Vagina (tissue), 2 donors: ENCODE data around the gene DLG2. TPM values are rescaled to one million over a fixed set of nuclear protein-coding genes. Genes with fewer than 3 reads are reported as not detected.

ENCODE experiments used
- DNase-seq, 2 donors: peaks; one replicate each; pipeline ENCODE4 v3.0.0-alpha.2; 2017; ENCODE audit errors: extremely low spot score in 2 of 2
- H3K27ac ChIP-seq: fragments of 200-600 bp; sonication (generic); one replicate; pipeline ENCODE4 v1.5.1; 2019
- H3K27me3 ChIP-seq: fragments of 200-600 bp; sonication (generic); one replicate; pipeline ENCODE4 v1.5.1; 2019
- H3K36me3 ChIP-seq, 2 donors: fragments of 200-600 bp; sonication (generic); one replicate each; pipeline ENCODE4 v1.5.1; 2017 to 2019
- H3K4me1 ChIP-seq: fragments of 200-600 bp; sonication (generic); one replicate; pipeline ENCODE4 v1.5.1; 2019
- H3K4me3 ChIP-seq, 2 donors: fragments of 200-600 bp; sonication (generic); 1 replicate in 1 of 2; 2 replicates in 1 of 2; pipeline ENCODE4 v1.5.1; 2016 to 2019
- H3K9me3 ChIP-seq: fragments of 200-600 bp; sonication (generic); one replicate; pipeline ENCODE4 v1.5.1; 2019
- CTCF ChIP-seq, 3 experiments: fragments of 450-650 bp in 2 of 3; fragments of 200-600 bp in 1 of 3; sonication (generic) in 1 of 3; IDR thresholded peaks; one replicate each; pipeline ENCODE4 v1.5.1; 2017 to 2019; ENCODE audit warnings: antibody characterized with exemption in 3 of 3, mild to moderate bottlenecking in 2 of 3, moderate library complexity in 2 of 3
- POLR2A ChIP-seq, 2 donors: fragments of 450-650 bp; IDR thresholded peaks; one replicate each; pipeline ENCODE4 v1.6.1; 2017; ENCODE audit warnings: antibody characterized with exemption in 2 of 2, mild to moderate bottlenecking in 2 of 2, moderate library complexity in 2 of 2
- POLR2AphosphoS5 ChIP-seq, 2 donors: sonication (generic); formaldehyde crosslinking; IDR thresholded peaks; one replicate each; pipeline ENCODE4 v1.9.0; 2017; ENCODE audit warnings: antibody characterized with exemption in 2 of 2, mild to moderate bottlenecking in 2 of 2, low read depth in 1 of 2; ENCODE audit not compliant: insufficient read depth in 1 of 2
- intact Hi-C: fragments of 100-400 bp; cut with DNase I; formaldehyde crosslinking; loops from one replicate; pipeline ENCODE4 v1.15.1; 2023
- total RNA-seq: library from RNA; depleted of rRNA; stranded (reverse); fragments of >200 nt; gene quantifications from one replicate; pipeline ENCODE4 v1.2.3, GENCODE V29; 2016

Gene DLG2
- total RNA-seq, 1 donor from 2014 or later, result 10.1 TPM

GRCh38 chr11:83725269-83725560 is 1901.9 kb downstream of the DLG2 start:
- Histone ChIP-seq H3K4me3 (peak overlapping the region; percentile 32 to 34), H3K4me1 (peaks cover 21% of the 10 kb centered on the region), H3K27ac (peak overlapping the region; percentile 63), H3K27me3 (no peaks in the 10 kb centered on the region), H3K36me3 (no peaks in the 10 kb centered on the region), H3K9me3 (no peaks in the 10 kb centered on the region)
- TF ChIP-seq POLR2AphosphoS5 (IDR thresholded peaks at IDR 0.05; ENCODE audit: insufficient read depth in 1 of 2, low read depth in 1 of 2), result no peak
- TF ChIP-seq POLR2A (IDR thresholded peaks at IDR 0.05), result no peak
- TF ChIP-seq CTCF (IDR thresholded peaks at IDR 0.05), result no peak
- intact Hi-C loops, result no loop called here
- DNase-seq, result no peak

GRCh38 chr11:83723999-83724398 is 1903.1 kb downstream of the DLG2 start:
- H3K27me3 ChIP-seq, result no peaks in the 10 kb centered on the region
- H3K36me3 ChIP-seq, result no peaks in the 10 kb centered on the region
- no peak for DNase-seq
- H3K27ac ChIP-seq, result peak overlapping the region; percentile 63
- H3K4me3 ChIP-seq, result peak overlapping the region; percentile 32 to 34
- H3K4me1 ChIP-seq, result peaks cover 21% of the 10 kb centered on the region
- intact Hi-C loops, result no loop called here
- no peaks in the 10 kb centered on the region for H3K9me3 ChIP-seq
- TF ChIP-seq POLR2A (IDR thresholded peaks at IDR 0.05) (no peak), POLR2AphosphoS5 (IDR thresholded peaks at IDR 0.05; ENCODE audit: insufficient read depth in 1 of 2, low read depth in 1 of 2) (no peak), CTCF (IDR thresholded peaks at IDR 0.05) (peak in 2 of 3 experiments; percentile 19 to 32)

GRCh38 chr11:83722392-83723119 is 1904.6 kb downstream of the DLG2 start:
- Histone ChIP-seq H3K4me1 (peaks cover 21% of the 10 kb centered on the region), H3K36me3 (no peaks in the 10 kb centered on the region), H3K27ac (no peak overlapping the region), H3K27me3 (no peaks in the 10 kb centered on the region), H3K4me3 (no peak overlapping the region), H3K9me3 (no peaks in the 10 kb centered on the region)
- TF ChIP-seq POLR2A (IDR thresholded peaks at IDR 0.05) (no peak), POLR2AphosphoS5 (IDR thresholded peaks at IDR 0.05; ENCODE audit: insufficient read depth in 1 of 2, low read depth in 1 of 2) (no peak), CTCF (IDR thresholded peaks at IDR 0.05) (no peak)
- intact Hi-C loops, result no loop called here
- DNase-seq, result no peak

- Histone ChIP-seq H3K27ac (no peak overlapping the region), H3K36me3 (no peaks in the 10 kb centered on the region), H3K9me3 (no peaks in the 10 kb centered on the region), H3K4me1 (peaks cover 21% of the 10 kb centered on the region), H3K4me3 (no peak overlapping the region), H3K27me3 (no peaks in the 10 kb centered on the region)
- intact Hi-C loops, result no loop called here
- TF ChIP-seq POLR2A (IDR thresholded peaks at IDR 0.05) (no peak), POLR2AphosphoS5 (IDR thresholded peaks at IDR 0.05; ENCODE audit: insufficient read depth in 1 of 2, low read depth in 1 of 2) (no peak), CTCF (IDR thresholded peaks at IDR 0.05) (no peak)
- no peak for DNase-seq
Observed at GRCh38 chr11:83721263-83721662, 1905.9 kb downstream of the DLG2 start.

GRCh38 chr11:83720675-83721074 is 1906.5 kb downstream of the DLG2 start:
- Histone ChIP-seq H3K36me3 (no peaks in the 10 kb centered on the region), H3K27me3 (no peaks in the 10 kb centered on the region), H3K27ac (no peak overlapping the region), H3K4me3 (no peak overlapping the region), H3K4me1 (peaks cover 25% of the 10 kb centered on the region), H3K9me3 (no peaks in the 10 kb centered on the region)
- no peak for DNase-seq
- intact Hi-C loops, result no loop called here
- TF ChIP-seq CTCF (IDR thresholded peaks at IDR 0.05) (no peak), POLR2AphosphoS5 (IDR thresholded peaks at IDR 0.05; ENCODE audit: insufficient read depth in 1 of 2, low read depth in 1 of 2) (no peak), POLR2A (IDR thresholded peaks at IDR 0.05) (no peak)
